HEK293T (cell line): Measurements from ENCODE around the gene ITGAV.
"Not testable (repeated sequence)": the region's sequence is repeated elsewhere in the genome, so short reads cannot be mapped to it uniquely, and the experiment has no call there.

ENCODE experiments used
- CTCF ChIA-PET: fragments of 350-600 bp; formaldehyde crosslinking; extraction: SDS; loops from one replicate; lab custom pipeline; 2021; ENCODE audit warnings: antibody characterized with exemption, inconsistent platforms; lab: Yijun Ruan, JAX
- POLR2A ChIA-PET: fragments of 350-600 bp; formaldehyde crosslinking; extraction: SDS; loops from one replicate; lab custom pipeline; 2020; ENCODE audit warnings: antibody characterized with exemption, inconsistent platforms; lab: Yijun Ruan, JAX
- DNase-seq: peaks from one replicate; pipeline ENCODE4 v3.0.0; 2012; ENCODE audit warnings: mixed read lengths; ENCODE audit errors: extremely low spot score
- ARNT ChIP-seq: fragments of 450-650 bp; IDR thresholded peaks from 2 replicates; pipeline ENCODE4 v1.6.1; 2017; ENCODE audit warnings: mild to moderate bottlenecking
- BHLHE40 ChIP-seq: fragments of 450-650 bp; IDR thresholded peaks from 2 replicates; pipeline ENCODE4 v1.6.1; 2016; ENCODE audit warnings: mild to moderate bottlenecking, moderate library complexity, borderline replicate concordance
- CTBP1 ChIP-seq: fragments of 450-650 bp; IDR thresholded peaks from 2 replicates; pipeline ENCODE4 v1.6.1; 2016; ENCODE audit warnings: borderline replicate concordance
- ELF4 ChIP-seq: fragments of 450-650 bp; IDR thresholded peaks from 2 replicates; pipeline ENCODE4 v1.6.1; 2017; ENCODE audit warnings: antibody characterized with exemption
- FOXA1 ChIP-seq: fragments of 450-650 bp; IDR thresholded peaks from 2 replicates; pipeline ENCODE4 v1.6.1; 2016; ENCODE audit warnings: mild to moderate bottlenecking
- FOXK2 ChIP-seq: fragments of 450-650 bp; IDR thresholded peaks from 2 replicates; pipeline ENCODE4 v1.6.1; 2016; ENCODE audit warnings: mild to moderate bottlenecking
- FOXM1 ChIP-seq: fragments of 450-650 bp; IDR thresholded peaks from 2 replicates; pipeline ENCODE4 v1.6.1; 2017; ENCODE audit warnings: mild to moderate bottlenecking, borderline replicate concordance
- HDGF ChIP-seq: fragments of 450-650 bp; IDR thresholded peaks from 2 replicates; pipeline ENCODE4 v1.6.1; 2017; ENCODE audit warnings: antibody characterized with exemption, borderline replicate concordance
- L3MBTL2 ChIP-seq: fragments of 450-650 bp; conservative IDR thresholded peaks from 2 replicates; pipeline ENCODE4 v1.6.1; 2016; ENCODE audit warnings: mild to moderate bottlenecking
- LEF1 ChIP-seq: fragments of 450-650 bp; IDR thresholded peaks from 2 replicates; pipeline ENCODE4 v1.6.1; 2017; ENCODE audit warnings: mild to moderate bottlenecking, borderline replicate concordance
- NFRKB ChIP-seq: fragments of 450-650 bp; IDR thresholded peaks from 2 replicates; pipeline ENCODE4 v1.6.1; 2016; ENCODE audit warnings: mild to moderate bottlenecking, moderate library complexity
- PKNOX1 ChIP-seq: fragments of 450-650 bp; IDR thresholded peaks from 2 replicates; pipeline ENCODE4 v1.6.1; 2016
- SP1 ChIP-seq: fragments of 450-650 bp; IDR thresholded peaks from 2 replicates; pipeline ENCODE4 v1.6.1; 2017
- SUZ12 ChIP-seq: fragments of 450-650 bp; IDR thresholded peaks from 2 replicates; pipeline ENCODE4 v1.6.1; 2016; ENCODE audit warnings: mild to moderate bottlenecking
- TARDBP ChIP-seq: fragments of 450-650 bp; IDR thresholded peaks from 2 replicates; pipeline ENCODE4 v1.6.1; 2016
- ZNF384 ChIP-seq: fragments of 450-650 bp; IDR thresholded peaks from 2 replicates; pipeline ENCODE4 v1.6.1; 2016

ITGAV gene

GRCh38 chr2:186560254-186560653 lies 29.6 kb upstream of the ITGAV start:
- ChIA-PET POLR2A (interaction anchor here (1.2 kb wide), 1 partner anchor 30 kb away, joined by 4 read pairs; the partner anchor contains the start of gene ITGAV), CTCF (no interaction called here)
- no peak for DNase-seq
- TF ChIP-seq L3MBTL2 (no peak), BHLHE40 (no peak), FOXA1 (no peak), ELF4 (no peak), NFRKB (no peak), FOXM1 (no peak), TARDBP (no peak), LEF1 (no peak), ARNT (no peak), FOXK2 (no peak)

- TF ChIP-seq LEF1: no peak
- ChIA-PET CTCF (no interaction called here), POLR2A (interaction anchor here (1.3 kb wide), 1 partner anchor 28 kb away, joined by 3 read pairs; the partner anchor contains the start of gene ITGAV)
- DNase-seq: no peak
Observed at GRCh38 chr2:186561467-186562208, 28.2 kb upstream of the ITGAV start.

GRCh38 chr2:186562209-186562578 lies 27.7 kb upstream of the ITGAV start:
- TF ChIP-seq CTBP1: no peak
- TF ChIP-seq HDGF: no peak
- TF ChIP-seq SUZ12: no peak
- TF ChIP-seq LEF1: no peak
- no peak for TF ChIP-seq NFRKB
- no peak for TF ChIP-seq PKNOX1
- TF ChIP-seq FOXA1: no peak
- TF ChIP-seq TARDBP: no peak
- no peak for TF ChIP-seq FOXK2
- TF ChIP-seq SP1: no peak
- no peak for TF ChIP-seq FOXM1
- TF ChIP-seq ELF4: no peak
- no peak for TF ChIP-seq ZNF384
- TF ChIP-seq ARNT: no peak
- no peak for TF ChIP-seq BHLHE40
- POLR2A ChIA-PET: interaction anchor here (1.3 kb wide), 1 partner anchor 27 kb away, joined by 3 read pairs; the partner anchor contains the start of gene ITGAV
- no peak for DNase-seq
- CTCF ChIA-PET: no interaction called here

- POLR2A ChIA-PET, CTCF ChIA-PET, DNase-seq: not testable (repeated sequence)
Observed at GRCh38 chr2:186568600-186568999, 21.3 kb upstream of the ITGAV start.

DNA sequence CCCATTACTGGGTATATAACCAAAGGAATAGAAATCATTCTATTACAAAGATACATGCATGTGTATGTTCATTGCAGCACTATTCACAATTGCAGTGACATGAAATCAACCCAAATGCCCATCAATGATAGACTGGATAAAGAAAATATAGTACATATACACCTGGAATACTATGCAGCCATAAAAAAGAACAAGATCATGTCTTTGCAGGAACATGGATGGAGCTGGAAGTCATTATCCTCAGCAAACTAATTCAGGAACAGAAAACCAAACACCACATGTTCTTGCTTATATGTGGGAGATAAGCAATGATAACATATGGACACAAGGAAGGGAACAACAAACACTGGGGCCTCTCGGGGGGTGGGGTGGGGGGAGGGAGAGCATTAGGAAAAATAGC lies 20.7 kb upstream of the ITGAV start:
- DNase-seq, CTCF ChIA-PET: not testable (repeated sequence)
- POLR2A ChIA-PET: interaction anchor here (1.5 kb wide), 1 partner anchor 21 kb away, joined by 14 read pairs; the partner anchor contains the start of gene ITGAV

DNA sequence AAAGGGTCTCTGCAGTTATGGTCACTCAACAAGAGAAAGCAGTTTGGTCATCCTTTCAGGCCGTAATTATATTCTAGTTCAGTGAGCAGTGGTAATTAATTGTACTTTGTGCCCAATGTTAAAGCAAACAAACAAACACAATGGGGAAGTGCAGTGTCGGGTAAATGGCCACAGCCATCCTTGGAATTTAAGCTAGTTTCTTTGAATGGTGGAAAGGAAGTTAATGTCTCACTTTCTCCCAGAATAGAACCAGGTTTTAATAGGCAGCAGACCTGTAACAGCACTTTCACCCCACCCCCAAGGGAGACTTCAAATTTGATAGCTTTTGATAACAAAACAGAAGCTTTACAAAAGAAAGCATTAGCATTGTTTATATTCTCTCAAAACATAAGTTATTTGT lies 20.0 kb upstream of the ITGAV start:
- ChIA-PET CTCF (interaction anchor here (0.7 kb wide), 1 partner anchor 128 kb away, joined by 3 read pairs; no protein-coding TSS in a partner anchor), POLR2A (interaction anchor here (1.3 to 1.5 kb wide), 2 partner anchors 20 to 28 kb away, joined by 4 to 14 read pairs; partner anchors contain the start of gene ITGAV)
- no peak for DNase-seq
- TF ChIP-seq SP1 (no peak), FOXA1 (no peak), FOXK2 (no peak), LEF1 (no peak), TARDBP (no peak), CTBP1 (no peak), L3MBTL2 (no peak), PKNOX1 (no peak), BHLHE40 (no peak), ARNT (no peak), FOXM1 (no peak), ZNF384 (no peak), NFRKB (no peak), ELF4 (no peak), HDGF (no peak), SUZ12 (no peak)

- no peak for DNase-seq
- ChIA-PET POLR2A (interaction anchor here (0.8 to 1.5 kb wide), 4 partner anchors 12 to 85 kb away, joined by 3 to 14 read pairs (median 4); partner anchors contain the start of genes ITGAV and ZC3H15), CTCF (interaction anchor here (0.7 to 0.8 kb wide), 2 partner anchors 13 to 127 kb away, joined by 3 to 5 read pairs; no protein-coding TSS in a partner anchor)
- no peak for TF ChIP-seq SUZ12
- no peak for TF ChIP-seq ARNT
- TF ChIP-seq LEF1: no peak
- no peak for TF ChIP-seq PKNOX1
- no peak for TF ChIP-seq CTBP1
- no peak for TF ChIP-seq L3MBTL2
- no peak for TF ChIP-seq TARDBP
- no peak for TF ChIP-seq ZNF384
- no peak for TF ChIP-seq SP1
- no peak for TF ChIP-seq ELF4
- TF ChIP-seq NFRKB: no peak
- no peak for TF ChIP-seq BHLHE40
- no peak for TF ChIP-seq FOXM1
- no peak for TF ChIP-seq FOXK2
- TF ChIP-seq HDGF: no peak
- TF ChIP-seq FOXA1: no peak
Observed at GRCh38 chr2:186570604-186571003, 19.3 kb upstream of the ITGAV start.
